Cerebellar nuclear complex (tissue), 1 donor: ENCODE measurements around the gene ZCCHC18.

Experiments
- DNase-seq, 2 experiments: peaks; one replicate each; lab custom pipeline; 2025; lab: John Stamatoyannopoulos, UW

ZCCHC18 gene

GRCh38 chrX:104134583-104135261 lies 22.4 kb downstream of the ZCCHC18 start:
- DNase-seq = no peak

GRCh38 chrX:104135677-104136076 lies 23.4 kb downstream of the ZCCHC18 start:
- DNase-seq = no peak

GRCh38 chrX:104136241-104137019 lies 24.1 kb downstream of the ZCCHC18 start:
- DNase-seq = peak; percentile 2 to 47

- no peak for DNase-seq
Observed at GRCh38 chrX:104137496-104137895, 25.2 kb downstream of the ZCCHC18 start.

GRCh38 chrX:104141087-104141760 lies 28.9 kb downstream of the ZCCHC18 start:
- DNase-seq = no peak

- DNase-seq = no peak
Observed at GRCh38 chrX:104151037-104151436, 38.7 kb downstream of the ZCCHC18 start.

GRCh38 chrX:104156630-104157529 lies 44.6 kb downstream of the ZCCHC18 start, which contains the start of gene SLC25A53:
SLC25A53 (minus strand) TSS chrX:104157009; CDS start chrX:104105257, 51,752 bp downstream.
- peak; percentile 0 to 21 for DNase-seq
